Mesenteric fat pad (tissue), 1 donor: ENCODE data around the gene FAM151A. TPM values are rescaled to one million over a fixed set of nuclear protein-coding genes. Genes with fewer than 3 reads are reported as not detected.

Experiments
- total RNA-seq: library from RNA; stranded (reverse); fragmentation: NEBNext Ultra II Directional; extraction: Animal tissue kit (Norgen Biotek cat#: 25700); gene quantifications from one replicate; pipeline ENCODE4 v1.2.1, GENCODE V29; 2021
- donor health status: DM: yes; HTN: yes; CAD: no.

Gene FAM151A
- total RNA-seq, 1 donor from 2014 or later = 0.84 TPM

Other genes starting within 250 kb of the FAM151A start
- 41.1 TPM for gene SSBP3, start 217.1 kb downstream of the FAM151A start, total RNA-seq
- 3.6 TPM for gene ACOT11, start 75.3 kb downstream of the FAM151A start, total RNA-seq
- 2.4 TPM for gene MROH7, start 18.3 kb upstream of the FAM151A start, total RNA-seq
- 18.1 TPM for gene TTC4, start 92.3 kb upstream of the FAM151A start, total RNA-seq
- gene PARS2, start 141.0 kb upstream of the FAM151A start, total RNA-seq = 1.9 TPM
- gene TTC22, start 177.8 kb upstream of the FAM151A start, total RNA-seq = not detected